Skeletal muscle satellite cell (primary cell): ENCODE measurements around the gene NGEF.

Source experiments
- H3K27me3 ChIP-seq: 2 replicates; pipeline ENCODE4 v1.7.0; 2013; ENCODE audit warnings: low read length; ENCODE audit not compliant: control insufficient read depth, insufficient read depth
- H3K36me3 ChIP-seq: 2 replicates; pipeline ENCODE4 v1.7.0; 2013; ENCODE audit warnings: mild to moderate bottlenecking, control low read depth, low read length; ENCODE audit not compliant: insufficient read depth
- H3K4me1 ChIP-seq: 2 replicates; pipeline ENCODE4 v1.7.0; 2013; ENCODE audit warnings: low read length; ENCODE audit not compliant: control insufficient read depth, insufficient read depth
- H3K4me2 ChIP-seq: 2 replicates; pipeline ENCODE4 v1.7.0; 2013; ENCODE audit warnings: mild to moderate bottlenecking, low read length
- H3K4me3 ChIP-seq: 2 replicates; pipeline ENCODE4 v1.7.0; 2013; ENCODE audit warnings: low read length
- H3K9ac ChIP-seq: 2 replicates; pipeline ENCODE4 v1.7.0; 2013; ENCODE audit warnings: mild to moderate bottlenecking, low read depth, low read length, moderate library complexity
- H3K9me3 ChIP-seq: replicated peaks from 2 replicates; pipeline ENCODE4 v1.7.0; 2013; ENCODE audit warnings: mild to moderate bottlenecking, control low read depth, low read length

Gene NGEF

GRCh38 chr2:233040571-233040970 lies 27.5 kb upstream of the NGEF start:
- Histone ChIP-seq H3K9ac (no peak overlapping the region), H3K36me3 (no peaks in the 10 kb centered on the region), H3K27me3 (peaks cover 28% of the 10 kb centered on the region), H3K9me3 (no peaks in the 10 kb centered on the region), H3K4me3 (no peak overlapping the region), H3K4me1 (no peaks in the 10 kb centered on the region), H3K4me2 (no peak overlapping the region)

- Histone ChIP-seq H3K4me3 (no peak overlapping the region), H3K27me3 (peaks cover 28% of the 10 kb centered on the region), H3K36me3 (no peaks in the 10 kb centered on the region), H3K4me2 (no peak overlapping the region), H3K4me1 (no peaks in the 10 kb centered on the region), H3K9me3 (no peaks in the 10 kb centered on the region), H3K9ac (no peak overlapping the region)
Measured at GRCh38 chr2:233039846-233040530, 26.9 kb upstream of the NGEF start.

GRCh38 chr2:233039212-233039845 lies 26.3 kb upstream of the NGEF start:
- Histone ChIP-seq H3K4me1 (peaks cover under 1% of the 10 kb centered on the region), H3K4me3 (no peak overlapping the region), H3K36me3 (no peaks in the 10 kb centered on the region), H3K4me2 (no peak overlapping the region), H3K9ac (no peak overlapping the region), H3K27me3 (peaks cover 23% of the 10 kb centered on the region), H3K9me3 (no peaks in the 10 kb centered on the region)

DNA sequence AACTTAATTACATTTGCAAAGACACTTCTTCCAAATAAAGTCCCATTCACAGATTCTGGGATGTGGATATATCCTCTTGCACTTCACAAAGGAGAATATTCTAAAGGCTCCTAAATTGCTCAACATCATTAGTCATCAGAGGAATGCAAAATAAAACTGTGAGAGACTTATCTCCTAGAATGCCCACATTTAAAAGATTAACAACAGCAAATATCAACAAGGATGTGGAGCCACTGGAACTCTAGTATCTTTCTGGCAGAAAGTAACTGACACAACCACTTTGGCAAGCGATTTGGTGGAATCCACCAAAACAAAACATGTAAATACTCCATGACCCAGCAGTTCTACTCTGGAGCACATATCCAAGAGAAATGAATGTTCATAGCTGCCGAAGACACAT lies 24.0 kb upstream of the NGEF start:
- Histone ChIP-seq H3K4me3 (no peak overlapping the region), H3K4me1 (peaks cover 14% of the 10 kb centered on the region), H3K9me3 (no peaks in the 10 kb centered on the region), H3K27me3 (peaks cover 5% of the 10 kb centered on the region), H3K36me3 (no peaks in the 10 kb centered on the region), H3K9ac (no peak overlapping the region), H3K4me2 (no peak overlapping the region)

- H3K36me3 ChIP-seq = no peaks in the 10 kb centered on the region
- H3K4me2 ChIP-seq = no peak overlapping the region
Measured at GRCh38 chr2:233036162-233036838, 23.2 kb upstream of the NGEF start.

GRCh38 chr2:233035426-233036161 lies 22.5 kb upstream of the NGEF start:
- Histone ChIP-seq H3K36me3 (no peaks in the 10 kb centered on the region), H3K9me3 (no peaks in the 10 kb centered on the region), H3K9ac (no peak overlapping the region), H3K27me3 (no peaks in the 10 kb centered on the region), H3K4me3 (no peak overlapping the region), H3K4me2 (no peak overlapping the region), H3K4me1 (peaks cover 14% of the 10 kb centered on the region)

More at GRCh38 chr2:233036162-233036838, 23.2 kb upstream of the NGEF start:
- H3K4me1 ChIP-seq = peaks cover 14% of the 10 kb centered on the region
- no peaks in the 10 kb centered on the region for H3K9me3 ChIP-seq
- no peak overlapping the region for H3K4me3 ChIP-seq
- H3K27me3 ChIP-seq = peaks cover 3% of the 10 kb centered on the region
- H3K9ac ChIP-seq = no peak overlapping the region

DNA sequence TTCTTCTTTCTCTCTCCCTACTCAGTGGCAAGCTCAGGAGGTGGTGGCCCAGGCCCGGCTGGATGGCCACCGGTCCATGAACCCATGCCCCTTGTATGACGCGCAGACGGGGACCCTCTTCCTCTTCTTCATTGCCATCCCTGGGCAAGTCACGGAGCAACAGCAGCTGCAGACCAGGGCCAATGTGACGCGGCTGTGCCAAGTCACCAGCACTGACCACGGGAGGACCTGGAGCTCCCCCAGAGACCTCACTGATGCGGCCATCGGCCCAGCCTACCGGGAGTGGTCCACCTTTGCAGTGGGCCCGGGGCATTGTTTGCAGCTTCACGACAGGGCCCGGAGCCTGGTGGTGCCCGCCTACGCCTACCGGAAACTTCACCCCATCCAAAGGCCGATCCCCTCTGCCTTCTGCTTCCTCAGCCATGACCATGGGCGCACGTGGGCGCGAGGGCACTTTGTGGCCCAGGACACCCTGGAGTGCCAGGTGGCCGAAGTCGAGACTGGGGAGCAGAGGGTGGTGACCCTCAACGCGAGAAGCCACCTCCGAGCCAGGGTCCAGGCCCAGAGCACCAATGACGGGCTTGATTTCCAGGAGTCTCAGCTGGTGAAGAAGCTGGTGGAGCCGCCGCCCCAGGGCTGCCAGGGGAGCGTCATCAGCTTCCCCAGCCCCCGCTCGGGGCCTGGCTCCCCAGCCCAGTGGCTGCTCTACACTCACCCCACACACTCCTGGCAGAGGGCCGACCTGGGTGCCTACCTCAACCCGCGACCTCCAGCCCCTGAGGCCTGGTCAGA lies 21.2 kb upstream of the NGEF start:
- no peaks in the 10 kb centered on the region for H3K27me3 ChIP-seq
- no peak overlapping the region for H3K9ac ChIP-seq
- H3K4me1 ChIP-seq = peaks cover 14% of the 10 kb centered on the region
- no peak overlapping the region for H3K4me2 ChIP-seq
- H3K4me3 ChIP-seq = no peak overlapping the region
- H3K36me3 ChIP-seq = no peaks in the 10 kb centered on the region
- no peaks in the 10 kb centered on the region for H3K9me3 ChIP-seq

GRCh38 chr2:233033672-233034071 lies 20.6 kb upstream of the NGEF start:
- H3K36me3 ChIP-seq = no peaks in the 10 kb centered on the region
- H3K27me3 ChIP-seq = no peaks in the 10 kb centered on the region
- H3K9me3 ChIP-seq = no peaks in the 10 kb centered on the region
- no peak overlapping the region for H3K4me3 ChIP-seq
- H3K4me1 ChIP-seq = peaks cover 14% of the 10 kb centered on the region
- no peak overlapping the region for H3K4me2 ChIP-seq
- H3K9ac ChIP-seq = no peak overlapping the region

GRCh38 chr2:233032551-233033320 lies 19.7 kb upstream of the NGEF start, which contains the start of gene NEU2:
Gene NEU2, plus strand, starts transcription at chr2:233032672. Its CDS starts 0 bp downstream, at chr2:233032672.
- no peaks in the 10 kb centered on the region for H3K9me3 ChIP-seq
- no peaks in the 10 kb centered on the region for H3K27me3 ChIP-seq
- no peaks in the 10 kb centered on the region for H3K36me3 ChIP-seq
- H3K9ac ChIP-seq = no peak within 1 kb of the TSS
- peaks cover 14% of the 10 kb centered on the region for H3K4me1 ChIP-seq
- no peak within 1 kb of the TSS for H3K4me3 ChIP-seq
- H3K4me2 ChIP-seq = no peak within 1 kb of the TSS
